ACHN (cell line): ENCODE data around the gene TRIM28.
"Not testable (repeated sequence)": the region's sequence is repeated elsewhere in the genome, so short reads cannot be mapped to it uniquely, and the experiment has no call there.

Experiments used
- DNase-seq: peaks from one replicate; pipeline ENCODE4 v3.0.0-alpha.2; 2015
- in situ Hi-C: cut with HindIII; loops from 2 replicates; pipeline ENCODE4 v1.10.0; 2017; ENCODE audit warnings: low sequenced_read_pairs, low pct_ligation_motif_present, low pct_unique_long_range_greater_than_20kb

The TRIM28 gene

GRCh38 chr19:58543826-58544590 lies at the start of gene TRIM28:
TSS of gene TRIM28 (plus strand) at chr19:58544064. CDS start at chr19:58544758, 694 bp downstream.
- peak; percentile 96 for DNase-seq
- in situ Hi-C loops, result no loop called here

- no peak for DNase-seq
- in situ Hi-C loops, result no loop called here
Measured at GRCh38 chr19:58497634-58498170, 46.2 kb upstream of the TRIM28 start.

DNA sequence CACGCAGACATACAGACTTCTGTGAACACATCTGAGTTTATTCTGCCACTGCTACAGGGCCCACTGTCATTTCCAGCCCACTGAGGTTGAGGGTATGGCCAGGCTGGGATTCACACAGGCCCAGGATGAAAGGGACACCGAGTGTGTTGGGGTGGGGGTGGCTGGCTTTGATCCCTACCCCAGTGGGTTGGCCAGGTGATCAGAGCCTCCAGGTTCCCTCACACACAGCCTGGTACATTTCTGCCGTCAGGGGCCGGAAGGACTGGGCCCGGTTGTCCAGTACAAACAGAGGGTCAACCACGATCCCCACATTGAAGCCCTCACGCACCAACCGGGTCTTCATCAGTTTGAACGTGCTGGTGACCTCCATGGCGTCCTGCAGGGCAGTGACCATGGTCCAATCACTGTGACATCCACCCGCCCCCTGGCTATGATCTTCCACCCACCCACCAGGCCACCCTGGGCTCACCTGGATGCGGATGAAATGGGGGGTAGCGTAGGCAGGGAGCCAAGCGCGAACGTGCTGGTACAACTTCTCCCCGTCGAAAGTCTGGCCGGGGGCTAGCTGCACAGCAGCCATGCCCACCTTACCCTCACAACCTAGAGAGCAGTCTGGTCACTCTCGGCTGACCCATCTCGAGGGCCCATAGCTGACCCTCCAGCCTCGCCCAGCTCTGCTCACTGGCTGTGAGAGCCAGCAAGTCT lies 45.4 kb upstream of the TRIM28 start:
- in situ Hi-C loops, result no loop called here
- DNase-seq, result no peak

GRCh38 chr19:58499021-58499927 lies 44.6 kb upstream of the TRIM28 start:
- in situ Hi-C loops, result no loop called here
- peak; percentile 97 for DNase-seq

GRCh38 chr19:58500242-58500641 lies 43.6 kb upstream of the TRIM28 start:
- in situ Hi-C loops, result no loop called here
- DNase-seq, result no peak

GRCh38 chr19:58507602-58508223 lies 36.2 kb upstream of the TRIM28 start:
- in situ Hi-C loops, DNase-seq: not testable (repeated sequence)

- DNase-seq, result no peak
- in situ Hi-C loops, result no loop called here
Measured at GRCh38 chr19:58509731-58510083, 34.2 kb upstream of the TRIM28 start.

GRCh38 chr19:58510084-58510862 lies 33.6 kb upstream of the TRIM28 start:
- DNase-seq, result no peak
- in situ Hi-C loops, result no loop called here

- no peak for DNase-seq
- in situ Hi-C loops, result no loop called here
Measured at GRCh38 chr19:58511353-58512208, 32.3 kb upstream of the TRIM28 start, which contains the start of gene SLC27A5. TSS of gene SLC27A5 (minus strand) at chr19:58511992. CDS start at chr19:58511955, 37 bp downstream.

GRCh38 chr19:58513213-58513693 lies 30.6 kb upstream of the TRIM28 start:
- in situ Hi-C loops, result no loop called here
- no peak for DNase-seq

GRCh38 chr19:58513694-58514563 lies 29.9 kb upstream of the TRIM28 start:
- DNase-seq, result peak; percentile 88

DNA sequence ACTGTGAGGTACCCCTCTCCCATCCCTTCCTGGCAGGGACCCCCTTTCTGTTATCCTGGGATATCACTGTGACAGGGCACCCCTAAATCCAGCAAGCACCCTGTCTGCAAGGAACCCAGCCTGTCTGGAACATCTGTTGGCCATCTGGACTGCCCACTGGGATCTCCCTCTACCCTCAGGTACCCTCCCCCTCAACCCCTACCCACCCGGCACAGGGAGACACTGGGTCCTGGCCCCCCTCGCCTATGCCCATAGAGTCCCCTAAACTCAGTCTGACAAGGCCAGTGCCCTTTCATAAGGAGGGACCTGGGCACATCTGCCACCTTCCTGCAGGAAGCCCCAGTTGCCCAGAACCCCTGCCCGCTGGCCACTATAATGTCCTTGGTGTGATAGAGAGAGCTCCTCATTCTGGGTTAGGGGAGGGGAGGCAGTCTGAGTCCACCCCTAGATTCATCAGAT lies 29.3 kb upstream of the TRIM28 start:
- DNase-seq, result no peak
- in situ Hi-C loops, result no loop called here

More at GRCh38 chr19:58513694-58514563, 29.9 kb upstream of the TRIM28 start:
- in situ Hi-C loops, result no loop called here

DNA sequence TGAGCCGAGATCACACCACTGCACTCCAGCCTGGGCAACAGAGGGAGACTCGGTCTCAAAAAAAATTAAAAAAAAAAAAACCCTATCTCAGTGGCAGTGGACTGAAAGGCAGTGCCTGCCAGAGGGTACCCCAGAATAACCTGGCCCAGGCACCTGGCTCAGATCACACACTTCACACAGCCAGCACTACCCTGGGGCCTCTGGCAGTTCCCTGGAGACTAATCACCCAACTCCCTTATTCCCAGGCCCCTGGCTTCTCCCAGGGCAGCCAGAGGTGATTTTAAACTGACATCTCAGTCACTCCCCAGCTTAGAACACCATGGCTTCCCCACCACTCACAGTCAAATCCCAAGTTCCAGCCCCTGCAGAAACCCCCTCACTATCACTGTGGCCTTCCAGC lies 28.6 kb upstream of the TRIM28 start:
- DNase-seq, result no peak
- in situ Hi-C loops, result no loop called here

GRCh38 chr19:58516246-58516836 lies 27.5 kb upstream of the TRIM28 start:
- in situ Hi-C loops, result no loop called here
- no peak for DNase-seq
